Right lobe of liver (tissue), 4 donors: ENCODE data around the gene TAMM41.

ENCODE experiments used
- POLR2A ChIP-seq: fragments of 450-650 bp; IDR thresholded peaks from one replicate; pipeline ENCODE4 v1.6.1; 2017; ENCODE audit warnings: antibody characterized with exemption, mild to moderate bottlenecking
- TF ChIP-seq, protein P1 (sequence below), 4 donors: fragments of 200-600 bp in 3 of 4; fragments of 450-650 bp in 1 of 4; IDR thresholded peaks; one replicate each; pipeline versions ENCODE4 v1.5.1 to v1.8.0; 2016 to 2022; ENCODE audit warnings: antibody characterized with exemption in 4 of 4, mild to moderate bottlenecking in 2 of 4
- donor health status: DM: no; HTN: no; CAD: no.
- donor health status: DM: no; HTN: no; CAD: no.
- donor health status: DM: no; HTN: yes; CAD: no.

DNA sequence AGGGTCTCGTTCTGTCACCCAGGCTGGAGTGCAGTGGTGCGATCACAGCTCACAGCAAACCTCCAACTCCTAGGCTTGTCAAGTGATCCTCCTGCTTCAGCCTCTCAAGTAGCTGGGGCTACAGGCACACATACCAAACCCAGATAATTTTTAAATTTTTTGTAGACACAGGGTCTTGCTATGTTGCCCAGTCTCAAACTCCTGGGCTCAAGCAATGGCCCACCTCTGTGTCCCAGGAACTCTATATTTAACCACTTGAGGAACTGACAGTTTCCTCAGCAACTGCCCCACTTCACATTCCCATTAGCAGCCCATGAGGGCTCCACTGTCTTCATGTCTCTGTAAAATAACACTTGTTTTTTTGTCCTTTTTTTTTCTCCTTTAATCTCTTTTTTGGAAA is 68.4 kb downstream of the TAMM41 start:
- TF ChIP-seq POLR2A = no peak
- TF ChIP-seq, protein P1, sequence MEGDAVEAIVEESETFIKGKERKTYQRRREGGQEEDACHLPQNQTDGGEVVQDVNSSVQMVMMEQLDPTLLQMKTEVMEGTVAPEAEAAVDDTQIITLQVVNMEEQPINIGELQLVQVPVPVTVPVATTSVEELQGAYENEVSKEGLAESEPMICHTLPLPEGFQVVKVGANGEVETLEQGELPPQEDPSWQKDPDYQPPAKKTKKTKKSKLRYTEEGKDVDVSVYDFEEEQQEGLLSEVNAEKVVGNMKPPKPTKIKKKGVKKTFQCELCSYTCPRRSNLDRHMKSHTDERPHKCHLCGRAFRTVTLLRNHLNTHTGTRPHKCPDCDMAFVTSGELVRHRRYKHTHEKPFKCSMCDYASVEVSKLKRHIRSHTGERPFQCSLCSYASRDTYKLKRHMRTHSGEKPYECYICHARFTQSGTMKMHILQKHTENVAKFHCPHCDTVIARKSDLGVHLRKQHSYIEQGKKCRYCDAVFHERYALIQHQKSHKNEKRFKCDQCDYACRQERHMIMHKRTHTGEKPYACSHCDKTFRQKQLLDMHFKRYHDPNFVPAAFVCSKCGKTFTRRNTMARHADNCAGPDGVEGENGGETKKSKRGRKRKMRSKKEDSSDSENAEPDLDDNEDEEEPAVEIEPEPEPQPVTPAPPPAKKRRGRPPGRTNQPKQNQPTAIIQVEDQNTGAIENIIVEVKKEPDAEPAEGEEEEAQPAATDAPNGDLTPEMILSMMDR (IDR thresholded peaks at IDR 0.05) = no peak
